Measurements from ENCODE around the gene CPM. TPM values are rescaled to one million over a fixed set of nuclear protein-coding genes. Genes with fewer than 3 reads are reported as not detected.
A peak's percentile ranks its signal among the peaks of the same experiment; 100 is the strongest.

Gene CPM
- polyA plus RNA-seq, 2 of the 4 experiments (the other 2 are of a cell fraction) = 3.7 to 6.8 TPM

GRCh38 chr12:68939505-68939904 is 6.5 kb upstream of the CPM start:
- Histone ChIP-seq H3K4me1 (peaks cover 18% of the 10 kb centered on the region; the same call in 2 of the 3 replicates), H3K27ac (no peak overlapping the region), H3K4me3 (no peak overlapping the region), H3K4me2 (peak overlapping the region; percentile 23; the same call in 2 of the 3 replicates), H3K9me3 (no peaks in the 10 kb centered on the region)
- FAIRE-seq = no peak
- DNase-seq (ENCODE audit: low read depth in 1 of 2, low spot score in 1 of 2) = no peak
- ATAC-seq = no peak
- WGBS (ENCODE audit: missing lambda C conversion rate) = 30% methylated on average over 1 of the region's 1 CpG
- POLR2A ChIA-PET = no interaction called here
- TF ChIP-seq CBX2 (IDR thresholded peaks at IDR 0.05; ENCODE audit: borderline replicate concordance, low read depth) (no peak), ELK1 (IDR thresholded peaks at IDR 0.05; ENCODE audit: low read depth, low read length) (no peak), EHMT2 (IDR thresholded peaks at IDR 0.05; ENCODE audit: low read depth) (no peak), CHD4 (IDR thresholded peaks at IDR 0.05; ENCODE audit: borderline replicate concordance) (no peak), CEBPB (IDR thresholded peaks at IDR 0.05) (peak; percentile 51 to 69; a peak in 3 of 4 replicates), CHD2 (IDR thresholded peaks at IDR 0.05; ENCODE audit: low read length, partially characterized antibody) (no peak), SMC3 (IDR thresholded peaks at IDR 0.05) (no peak), JUNB (IDR thresholded peaks at IDR 0.05) (no peak)
- CTCF ChIA-PET = no interaction called here

- DNase-seq (ENCODE audit: low read depth in 1 of 2, low spot score in 1 of 2) (no peak), ATAC-seq (no peak), FAIRE-seq (no peak)
- Histone ChIP-seq H3K4me2 (no peak overlapping the region), H3K9me3 (no peaks in the 10 kb centered on the region), H3K4me1 (peaks cover 7% of the 10 kb centered on the region; the same call in 2 of the 3 replicates), H3K4me3 (no peak overlapping the region), H3K27ac (no peak overlapping the region)
- WGBS (ENCODE audit: missing lambda C conversion rate) = 81% methylated on average over 9 of the region's 9 CpGs
- CTCF ChIA-PET = no interaction called here
- POLR2A ChIA-PET = no interaction called here
- TF ChIP-seq CBX8 (IDR thresholded peaks at IDR 0.05) (no peak), POLR2AphosphoS2 (conservative IDR thresholded peaks at IDR 0.05; ENCODE audit: low read length) (no peak), TFCP2L1 (CRISPR knock-in tag; IDR thresholded peaks at IDR 0.05) (no peak), E2F6 (IDR thresholded peaks at IDR 0.05; ENCODE audit: borderline replicate concordance, low read depth) (no peak), CEBPB (IDR thresholded peaks at IDR 0.05) (no peak), ATOH8 (CRISPR knock-in tag; IDR thresholded peaks at IDR 0.05; ENCODE audit: low read depth) (no peak), FOSB (CRISPR knock-in tag; IDR thresholded peaks at IDR 0.05) (no peak), HDAC2 (IDR thresholded peaks at IDR 0.05) (no peak), RCOR1 (IDR thresholded peaks at IDR 0.05; ENCODE audit: low read depth, low read length) (no peak), CTCF (IDR thresholded peaks at IDR 0.05) (no peak), ESRRA (IDR thresholded peaks at IDR 0.05; ENCODE audit: borderline replicate concordance, low read length) (no peak), GATA3 (IDR thresholded peaks at IDR 0.05; ENCODE audit: borderline replicate concordance) (no peak), HMGXB4 (CRISPR knock-in tag; IDR thresholded peaks at IDR 0.05; ENCODE audit: borderline replicate concordance) (no peak), PHF8 (IDR thresholded peaks at IDR 0.05; ENCODE audit: borderline replicate concordance, low read depth) (no peak), KDM5A (IDR thresholded peaks at IDR 0.05) (no peak)
Observed at GRCh38 chr12:68934392-68934791, 1.4 kb upstream of the CPM start.

Measured in A549 (cell line).